GM23338 (cell line): ENCODE measurements around the gene SNCB. TPM values are rescaled to one million over a fixed set of nuclear protein-coding genes. Genes with fewer than 3 reads are reported as not detected.

Experiments used
- ATAC-seq: fragments of 200-7000 bp; cut with Tn5 transposase; 3 replicates; pipeline ENCODE4 v1.9.1; 2020
- DNase-seq: peaks from one replicate; pipeline ENCODE4 v3.0.0-alpha.2; 2015; ENCODE audit warnings: low spot score
- H2AFZ ChIP-seq: fragments of 200-600 bp; sonication (generic); 2 replicates; pipeline ENCODE4 v1.8.0; 2016; ENCODE audit warnings: antibody characterized with exemption, mild to moderate bottlenecking, moderate library complexity
- H3F3A ChIP-seq: fragments of 200-600 bp; sonication (generic); replicated peaks from 2 replicates; pipeline ENCODE4 v1.8.0; 2017; ENCODE audit warnings: antibody characterized with exemption, mixed run types, low read depth
- H3K27ac ChIP-seq: fragments of 200-600 bp; sonication (generic); 2 replicates; pipeline ENCODE4 v1.6.1; 2016; ENCODE audit warnings: low read depth
- H3K27me3 ChIP-seq: fragments of 200-600 bp; sonication (generic); 2 replicates; pipeline ENCODE4 v1.8.0; 2016; ENCODE audit warnings: mild to moderate bottlenecking, mixed run types, moderate library complexity; ENCODE audit not compliant: insufficient read depth
- H3K36me3 ChIP-seq: fragments of 200-600 bp; sonication (generic); 2 replicates; pipeline ENCODE4 v1.8.0; 2016; ENCODE audit warnings: mild to moderate bottlenecking; ENCODE audit not compliant: insufficient read depth
- H3K4me1 ChIP-seq: fragments of 200-600 bp; sonication (generic); 2 replicates; pipeline ENCODE4 v1.8.0; 2016; ENCODE audit warnings: mild to moderate bottlenecking, moderate library complexity; ENCODE audit not compliant: insufficient read depth
- H3K4me2 ChIP-seq: fragments of 200-600 bp; sonication (generic); 2 replicates; pipeline ENCODE4 v1.7.1; 2017; ENCODE audit warnings: mixed run types
- H3K4me3 ChIP-seq: fragments of 200-600 bp; sonication (generic); 2 replicates; pipeline ENCODE4 v1.6.1; 2016; ENCODE audit warnings: mixed run types
- H3K79me2 ChIP-seq: fragments of 200-600 bp; sonication (generic); replicated peaks from 2 replicates; pipeline ENCODE4 v1.8.0; 2017; ENCODE audit warnings: mild to moderate bottlenecking; ENCODE audit not compliant: insufficient read depth
- H3K9me2 ChIP-seq: fragments of 200-600 bp; sonication (generic); 2 replicates; pipeline ENCODE4 v1.8.0; 2017; ENCODE audit not compliant: insufficient read depth
- H4K20me1 ChIP-seq: fragments of 200-600 bp; sonication (generic); replicated peaks from 2 replicates; pipeline ENCODE4 v1.8.0; 2017; ENCODE audit warnings: mild to moderate bottlenecking; ENCODE audit not compliant: insufficient read depth
- H3K27ac Mint-ChIP-seq: 2 replicates; pipeline ENCODE4 v1.8.0; 2020; ENCODE audit warnings: inconsistent platforms, mild to moderate bottlenecking, moderate library complexity, mixed read lengths
- H3K27me3 Mint-ChIP-seq: 3 replicates; pipeline ENCODE4 v1.8.0; 2022; ENCODE audit warnings: low read depth, mild to moderate bottlenecking, moderate library complexity, mixed read lengths, inconsistent platforms; ENCODE audit not compliant: insufficient read depth, poor library complexity
- H3K36me3 Mint-ChIP-seq: 3 replicates; pipeline ENCODE4 v1.8.0; 2021; ENCODE audit warnings: low read depth, mild to moderate bottlenecking, inconsistent platforms, moderate library complexity, mixed read lengths
- H3K4me1 Mint-ChIP-seq: 3 replicates; pipeline ENCODE4 v1.8.0; 2020; ENCODE audit warnings: mild to moderate bottlenecking, inconsistent platforms, mixed read lengths
- H3K4me3 Mint-ChIP-seq: 3 replicates; pipeline ENCODE4 v1.8.0; 2021; ENCODE audit warnings: moderate library complexity, mild to moderate bottlenecking, inconsistent platforms, mixed read lengths
- H3K9me3 Mint-ChIP-seq: 3 replicates; pipeline ENCODE4 v1.8.0; 2020; ENCODE audit warnings: moderate library complexity, mild to moderate bottlenecking, inconsistent platforms, mixed read lengths
- CTCF ChIP-seq, 2 experiments: fragments of 200-600 bp in 1 of 2; sonication (generic) in 1 of 2; conservative IDR thresholded peaks; 2 replicates each; pipeline versions ENCODE4 v1.5.1 to v1.6.1; 2016 to 2017; ENCODE audit warnings: antibody characterized with exemption in 2 of 2, low read depth in 2 of 2, mild to moderate bottlenecking in 2 of 2, moderate library complexity in 1 of 2
- ETS1 ChIP-seq: IDR thresholded peaks from 2 replicates; pipeline ENCODE4 v1.6.1; 2016; ENCODE audit warnings: antibody characterized with exemption
- EZH2 ChIP-seq: fragments of 200-600 bp; sonication (generic); IDR thresholded peaks from one replicate; pipeline ENCODE4 v1.8.0; 2017; ENCODE audit warnings: antibody characterized with exemption, mild to moderate bottlenecking, low read depth; ENCODE audit not compliant: unreplicated experiment
- EZH2phosphoT487 ChIP-seq: fragments of 200-600 bp; sonication (generic); IDR thresholded peaks from one replicate; pipeline ENCODE4 v1.8.1; 2018; ENCODE audit warnings: antibody characterized with exemption; ENCODE audit not compliant: unreplicated experiment
- JUNB ChIP-seq: IDR thresholded peaks from one replicate; pipeline ENCODE4 v1.6.1; 2016; ENCODE audit warnings: antibody characterized with exemption; ENCODE audit not compliant: unreplicated experiment
- POLR2AphosphoS5 ChIP-seq: IDR thresholded peaks from 2 replicates; pipeline ENCODE4 v1.6.1; 2016; ENCODE audit warnings: antibody characterized with exemption, low read depth
- REST ChIP-seq: IDR thresholded peaks from one replicate; pipeline ENCODE4 v1.6.1; 2018; ENCODE audit warnings: antibody characterized with exemption; ENCODE audit not compliant: unreplicated experiment
- STAT1 ChIP-seq: IDR thresholded peaks from one replicate; pipeline ENCODE4 v1.6.1; 2016; ENCODE audit warnings: antibody characterized with exemption; ENCODE audit not compliant: unreplicated experiment
- ZNF331 ChIP-seq: fragments of 250-450 bp; sonication (Bioruptor Pico); IDR thresholded peaks from 2 replicates; pipeline ENCODE4 v1.5.0; 2020; ENCODE audit warnings: low read depth, mild to moderate bottlenecking, moderate library complexity
- ZNF462 ChIP-seq: fragments of 250-450 bp; sonication (Bioruptor Pico); IDR thresholded peaks from 2 replicates; pipeline ENCODE4 v1.5.0; 2020; ENCODE audit warnings: mild to moderate bottlenecking, moderate library complexity
- polyA plus RNA-seq: library from polyadenylated mRNA; unstranded; fragments of >200 nt; fragmentation: Nextera tagmentation; extraction: Ambion mirVana; gene quantifications from 2 replicates; pipeline ENCODE4 v1.2.1, GENCODE V29; 2016
- total RNA-seq: library from RNA; depleted of rRNA; stranded (reverse); fragments of >200 nt; shearing (Covaris generic); gene quantifications from 2 replicates; pipeline ENCODE4 v1.2.3, GENCODE V29; 2014

Gene SNCB
- total and polyA plus RNA-seq, 2 experiments from 2014 or later = 3.6 to 13.5 TPM

- no peak for TF ChIP-seq REST
- no peak for TF ChIP-seq JUNB
- no peak for TF ChIP-seq CTCF (conservative IDR thresholded peaks at IDR 0.05; ENCODE audit: low read depth in 2 of 2)
- no peak for TF ChIP-seq ETS1
Measured at GRCh38 chr5:176590035-176590717, 40.2 kb downstream of the SNCB start (continued).

- peaks cover 12% of the 10 kb centered on the region for H3K27me3 Mint-ChIP-seq
- no peaks in the 10 kb centered on the region for H3K27me3 ChIP-seq
- no peak for ATAC-seq
- no peak for TF ChIP-seq ZNF331 (CRISPR knock-in tag)
- no peak for TF ChIP-seq POLR2AphosphoS5
- no peak for TF ChIP-seq ZNF462 (CRISPR knock-in tag)
- TF ChIP-seq JUNB = no peak
- TF ChIP-seq EZH2 = no peak
- TF ChIP-seq EZH2phosphoT487 = no peak
- TF ChIP-seq STAT1 = no peak
Measured at GRCh38 chr5:176589039-176589769, 41.1 kb downstream of the SNCB start.

More at GRCh38 chr5:176589039-176589769, 41.1 kb downstream of the SNCB start:
- H3F3A ChIP-seq = peaks cover 3% of the 10 kb centered on the region; the same call in 1 of the 2 replicates
- H4K20me1 ChIP-seq = no peaks in the 10 kb centered on the region
- Mint-ChIP-seq H3K4me1 (no peaks in the 10 kb centered on the region; the same call in 2 of the 3 replicates), H3K9me3 (peaks cover 23% of the 10 kb centered on the region), H3K36me3 (peaks cover 3% of the 10 kb centered on the region; the same call in 2 of the 3 replicates), H3K27ac (no peak overlapping the region), H3K4me3 (no peak overlapping the region; the same call in 2 of the 3 replicates)
- H3K4me2 ChIP-seq = no peak overlapping the region
- DNase-seq = no peak
- H3K4me1 ChIP-seq = no peaks in the 10 kb centered on the region
- no peak overlapping the region for H3K27ac ChIP-seq
- H2AFZ ChIP-seq = no peak overlapping the region
- H3K79me2 ChIP-seq = no peaks in the 10 kb centered on the region
- H3K36me3 ChIP-seq = no peaks in the 10 kb centered on the region; the same call in 1 of the 2 replicates
- H3K9me2 ChIP-seq = peaks cover 9% of the 10 kb centered on the region
- H3K4me3 ChIP-seq = no peak overlapping the region
